ENCODE measurements around the gene TMBIM6.

Gene TMBIM6

GRCh38 chr12:49706351-49707127, 34.8 kb upstream of the TMBIM6 start (continued):
- TF ChIP-seq PATZ1 (tag by site-specific recombination; IDR thresholded peaks at IDR 0.05) (peak; percentile 18), ZNF830 (tag by site-specific recombination; IDR thresholded peaks at IDR 0.05; ENCODE audit: low read depth) (no peak), ZBTB26 (tag by site-specific recombination; optimal IDR thresholded peaks at IDR 0.05) (no peak), ZNF394 (tag by site-specific recombination; IDR thresholded peaks at IDR 0.05; ENCODE audit: borderline replicate concordance) (no peak), ZNF501 (tag by site-specific recombination; IDR thresholded peaks at IDR 0.05) (no peak), ZNF777 (tag by site-specific recombination; IDR thresholded peaks at IDR 0.05; ENCODE audit: borderline replicate concordance) (peak; percentile 13; the same call in 1 of the 2 replicates), IKZF3 (tag by site-specific recombination; IDR thresholded peaks at IDR 0.05) (peak; percentile 79), ZFP3 (tag by site-specific recombination; IDR thresholded peaks at IDR 0.05; ENCODE audit: low read depth) (no peak), YY1 (tag by site-specific recombination; IDR thresholded peaks at IDR 0.05) (no peak), SETDB1 (IDR thresholded peaks at IDR 0.05; ENCODE audit: insufficient read length, low read length) (no peak), OSR2 (tag by site-specific recombination; IDR thresholded peaks at IDR 0.05) (no peak), ZNF223 (tag by site-specific recombination; IDR thresholded peaks at IDR 0.05) (no peak), ZNF629 (tag by site-specific recombination; IDR thresholded peaks at IDR 0.05) (no peak), WT1 (tag by site-specific recombination; IDR thresholded peaks at IDR 0.05) (no peak), ZNF670 (tag by site-specific recombination; IDR thresholded peaks at IDR 0.05; ENCODE audit: low read depth) (no peak), ZNF530 (tag by site-specific recombination; IDR thresholded peaks at IDR 0.05; ENCODE audit: low read depth) (no peak), ZFP37 (tag by site-specific recombination; IDR thresholded peaks at IDR 0.05) (no peak), KLF7 (tag by site-specific recombination; IDR thresholded peaks at IDR 0.05; ENCODE audit: borderline replicate concordance) (no peak), TSHZ1 (tag by site-specific recombination; IDR thresholded peaks at IDR 0.05; ENCODE audit: borderline replicate concordance) (no peak), ZNF621 (tag by site-specific recombination; IDR thresholded peaks at IDR 0.05) (no peak), ZNF292 (tag by site-specific recombination; IDR thresholded peaks at IDR 0.05; ENCODE audit: borderline replicate concordance, low read depth) (no peak), SALL2 (tag by site-specific recombination; IDR thresholded peaks at IDR 0.05; ENCODE audit: borderline replicate concordance) (no peak), ZNF214 (tag by site-specific recombination; IDR thresholded peaks at IDR 0.05; ENCODE audit: borderline replicate concordance) (no peak), TRIM28 (IDR thresholded peaks at IDR 0.05; ENCODE audit: borderline replicate concordance, low read length) (no peak), PRDM10 (tag by site-specific recombination; IDR thresholded peaks at IDR 0.05) (peak; percentile 92), ZNF398 (tag by site-specific recombination; IDR thresholded peaks at IDR 0.05) (peak; percentile 92), GLIS1 (tag by site-specific recombination; IDR thresholded peaks at IDR 0.05) (no peak)
